Body of pancreas (tissue), 4 donors: Measurements from ENCODE around the gene FAM20C. TPM values are rescaled to one million over a fixed set of nuclear protein-coding genes. Genes with fewer than 3 reads are reported as not detected.

Experiments
- ATAC-seq: fragments of 150-250 bp; one replicate; pipeline ENCODE4 v1.9.1; 2016
- DNase-seq, 4 donors: peaks; one replicate each; pipeline ENCODE4 v3.0.0-alpha.2; 2019
- H3K27ac ChIP-seq, 4 donors: fragments of 200-600 bp; sonication (generic); 1 replicate in 3 of 4; 2 replicates in 1 of 4; pipeline versions ENCODE4 v1.5.1 to v1.6.1; 2016 to 2019; ENCODE audit warnings: mild to moderate bottlenecking in 1 of 4, mixed read lengths in 1 of 4, moderate library complexity in 1 of 4
- H3K27me3 ChIP-seq, 2 donors: fragments of 200-600 bp; sonication (generic); one replicate each; pipeline ENCODE4 v1.6.0; 2016; ENCODE audit warnings: mild to moderate bottlenecking in 1 of 2
- H3K36me3 ChIP-seq, 2 donors: fragments of 200-600 bp; sonication (generic); replicated peaks in 1 of 2; 2 replicates each; pipeline ENCODE4 v1.5.1; 2016; ENCODE audit warnings: low read depth in 2 of 2; ENCODE audit not compliant: insufficient read depth in 1 of 2
- H3K4me1 ChIP-seq: fragments of 200-600 bp; sonication (generic); one replicate; pipeline ENCODE4 v1.6.0; 2016
- H3K4me3 ChIP-seq, 2 donors: fragments of 200-600 bp; sonication (generic); 1 replicate in 1 of 2; 2 replicates in 1 of 2; pipeline ENCODE4 v1.5.1; 2016 to 2019
- H3K9me3 ChIP-seq, 3 donors: fragments of 200-600 bp; sonication (generic); 1 replicate in 2 of 3; 2 replicates in 1 of 3; pipeline ENCODE4 v1.5.1; 2016
- CTCF ChIP-seq, 7 experiments: fragments of 450-650 bp in 4 of 7; fragments of 200-600 bp in 3 of 7; sonication (generic) in 3 of 7; IDR thresholded peaks; one replicate each; pipeline ENCODE4 v1.5.1; 2016 to 2019; ENCODE audit warnings: antibody characterized with exemption in 7 of 7
- POLR2A ChIP-seq, 3 donors: fragments of 450-650 bp; IDR thresholded peaks; one replicate each; pipeline ENCODE4 v1.6.1; 2016; ENCODE audit warnings: antibody characterized with exemption in 3 of 3, mild to moderate bottlenecking in 2 of 3
- WGBS, 2 donors: methylation state at CpG; one replicate each; pipeline ENCODE4 v1.1.5; 2017; 5-methylcytosine and 5-hydroxymethylcytosine counted together
- intact Hi-C: fragments of 100-400 bp; cut with DNase I; formaldehyde crosslinking; loops from one replicate; pipeline ENCODE4 v1.15.1; 2023
- total RNA-seq, 2 donors: library from RNA; depleted of rRNA; stranded (reverse); fragments of >200 nt; gene quantifications; one replicate each; pipeline ENCODE4 v1.1.0, GENCODE V29; 2016

The FAM20C gene
- total RNA-seq, 2 donors from 2014 or later = 12.7 to 26.0 TPM

DNA sequence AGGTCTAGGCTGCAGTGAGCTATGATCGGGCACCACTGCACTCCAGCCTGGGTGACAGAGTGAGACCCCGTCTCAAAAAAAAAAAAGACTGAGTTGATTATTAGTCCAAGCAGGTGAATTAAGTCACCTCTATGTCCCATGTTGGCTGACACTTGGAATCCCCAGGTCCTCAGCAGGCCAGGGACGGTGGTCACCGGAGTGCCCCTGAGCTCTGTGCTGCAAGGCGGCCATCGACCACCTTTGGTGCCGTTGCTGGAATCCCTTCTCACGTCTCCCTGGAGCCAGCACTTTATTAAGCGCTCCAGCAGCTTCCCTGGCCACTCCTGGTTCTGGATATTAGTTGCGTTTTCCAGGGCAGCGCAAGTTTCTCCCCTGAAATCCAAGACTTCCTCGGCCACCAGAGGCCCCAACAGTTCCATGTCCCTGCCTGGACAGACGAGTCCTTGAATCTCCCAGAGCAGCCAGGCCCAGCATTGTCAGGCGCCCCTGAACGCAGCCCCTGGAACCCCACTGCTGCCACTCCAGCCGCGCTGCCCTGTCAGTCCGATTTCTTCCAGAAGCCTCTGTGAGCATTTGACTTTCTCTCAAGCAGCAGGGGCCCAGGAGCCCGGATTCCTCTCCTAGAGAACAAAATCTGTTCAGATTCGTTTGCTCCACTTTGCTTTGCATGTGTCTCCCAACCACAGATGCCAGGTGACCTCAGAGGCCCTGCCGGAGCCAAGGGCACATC, 59.2 kb downstream of the FAM20C start:
- intact Hi-C loops = no loop called here
- DNase-seq = no peak
- H3K4me3 ChIP-seq = no peak overlapping the region
- no peaks in the 10 kb centered on the region for H3K9me3 ChIP-seq
- no peak overlapping the region for H3K27ac ChIP-seq
- no peak for TF ChIP-seq POLR2A (IDR thresholded peaks at IDR 0.05)
- TF ChIP-seq CTCF (IDR thresholded peaks at IDR 0.05) = no peak
- no peak for ATAC-seq
- H3K27me3 ChIP-seq = no peaks in the 10 kb centered on the region
- H3K36me3 ChIP-seq = no peaks in the 10 kb centered on the region
- no peaks in the 10 kb centered on the region for H3K4me1 ChIP-seq
- WGBS, 2 donors = 91 to 94% methylated on average over 20 to 21 of the region's 21 CpGs

DNA sequence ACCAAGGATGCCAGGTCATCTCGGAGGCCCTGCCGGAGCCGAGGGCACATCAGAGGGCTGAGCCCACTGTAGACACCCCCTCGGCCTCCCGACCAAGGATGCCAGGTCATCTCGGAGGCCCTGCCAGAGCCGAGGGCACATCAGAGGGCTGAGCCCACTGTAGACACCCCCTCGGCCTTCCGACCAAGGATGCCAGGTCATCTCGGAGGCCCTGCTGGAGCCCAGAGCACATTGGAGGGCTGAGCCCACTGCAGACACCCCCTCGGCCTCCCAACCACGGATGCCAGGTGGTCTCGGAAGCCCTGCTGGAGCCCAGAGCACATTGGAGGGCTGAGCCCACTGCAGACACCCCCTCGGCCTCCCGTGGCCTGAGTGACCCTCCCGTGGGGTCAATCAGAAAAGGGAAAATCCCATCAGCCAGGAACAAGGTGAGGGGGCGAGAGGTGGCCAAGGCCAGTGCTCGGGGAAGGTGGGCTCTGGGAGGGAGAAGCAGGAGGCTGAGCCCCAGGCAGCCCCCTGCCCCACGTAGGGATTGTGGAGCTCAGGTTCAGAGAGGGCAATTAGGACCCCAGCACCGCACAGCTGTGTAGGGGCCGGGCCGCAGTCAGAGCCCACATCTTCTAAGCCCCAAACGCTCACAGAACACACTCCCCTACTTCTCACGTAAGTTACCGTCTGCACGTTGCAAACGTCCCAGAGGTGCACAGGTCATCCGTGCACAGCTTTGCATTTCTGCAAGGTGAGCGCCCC, 60.0 kb downstream of the FAM20C start:
- DNase-seq (no peak), ATAC-seq (no peak)
- H3K27me3 ChIP-seq = no peaks in the 10 kb centered on the region
- intact Hi-C loops = no loop called here
- TF ChIP-seq CTCF (IDR thresholded peaks at IDR 0.05) (no peak), POLR2A (IDR thresholded peaks at IDR 0.05) (no peak)
- H3K9me3 ChIP-seq = no peaks in the 10 kb centered on the region
- H3K27ac ChIP-seq = no peak overlapping the region
- H3K4me3 ChIP-seq = no peak overlapping the region
- H3K4me1 ChIP-seq = no peaks in the 10 kb centered on the region
- 90% methylated on average over 9 to 29 of the region's 29 CpGs for WGBS, 2 donors
- peaks cover 0 to 2% of the 10 kb centered on the region in 2 donors for H3K36me3 ChIP-seq

DNA sequence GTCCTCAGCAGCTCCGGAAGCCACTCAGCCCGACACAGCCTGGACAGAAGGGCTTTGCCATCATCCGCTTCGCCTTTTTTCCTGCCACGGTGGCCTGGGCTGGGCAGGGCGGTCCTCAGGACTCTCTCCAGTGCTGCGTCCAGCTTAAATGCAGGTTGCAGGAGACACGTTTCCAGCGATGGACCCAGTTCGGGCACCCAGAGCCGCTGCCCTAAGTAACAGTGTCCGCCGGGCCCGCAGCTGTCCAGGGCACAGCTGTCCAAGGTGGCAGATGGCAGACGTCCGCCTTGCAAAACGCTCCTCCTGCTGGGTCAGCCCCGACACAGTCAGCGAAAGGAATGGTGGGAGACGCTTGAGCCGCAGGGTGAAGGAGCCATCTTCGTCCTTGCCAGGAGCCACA, 60.6 kb downstream of the FAM20C start:
- TF ChIP-seq POLR2A (IDR thresholded peaks at IDR 0.05) (no peak), CTCF (IDR thresholded peaks at IDR 0.05) (no peak)
- Histone ChIP-seq H3K9me3 (no peaks in the 10 kb centered on the region), H3K36me3 (peaks cover 0 to 2% of the 10 kb centered on the region in 2 donors), H3K4me3 (no peak overlapping the region), H3K4me1 (no peaks in the 10 kb centered on the region), H3K27ac (no peak overlapping the region), H3K27me3 (no peaks in the 10 kb centered on the region)
- 94 to 98% methylated on average over 7 to 22 of the region's 22 CpGs for WGBS, 2 donors
- intact Hi-C loops = no loop called here
- DNase-seq (no peak), ATAC-seq (no peak)

GRCh38 chr7:253581-254336, 61.4 kb downstream of the FAM20C start:
- Histone ChIP-seq H3K27ac (no peak overlapping the region), H3K9me3 (no peaks in the 10 kb centered on the region), H3K4me3 (no peak overlapping the region), H3K27me3 (no peaks in the 10 kb centered on the region), H3K4me1 (no peaks in the 10 kb centered on the region), H3K36me3 (peaks cover 0 to 2% of the 10 kb centered on the region in 2 donors)
- WGBS, 2 donors = 89 to 92% methylated on average over 35 to 40 of the region's 41 CpGs
- ATAC-seq = no peak
- TF ChIP-seq CTCF (IDR thresholded peaks at IDR 0.05) = no peak
- no peak for TF ChIP-seq POLR2A (IDR thresholded peaks at IDR 0.05)
- intact Hi-C loops = no loop called here
- no peak for DNase-seq
